Activated CD8-positive, alpha-beta memory T cell treated with anti-CD3 and anti-CD28 coated beads for 36 hours (primary cell): ENCODE data around the gene TNK2. TPM values are rescaled to one million over a fixed set of nuclear protein-coding genes. Genes with fewer than 3 reads are reported as not detected.
"Not testable (repeated sequence)": the region's sequence is repeated elsewhere in the genome, so short reads cannot be mapped to it uniquely, and the experiment has no call there.

Experiments used
- CTCF ChIA-PET: fragments of 350-600 bp; sonication (Branson Sonifier 250); formaldehyde crosslinking; loops from one replicate; lab custom pipeline; 2021; ENCODE audit warnings: antibody characterized with exemption; lab: Charles Lee
- POLR2A ChIA-PET: fragments of 350-600 bp; sonication (Branson Sonifier 250); formaldehyde crosslinking; loops from one replicate; lab custom pipeline; 2021; ENCODE audit warnings: antibody characterized with exemption; lab: Charles Lee
- total RNA-seq, 2 experiments: library from RNA; stranded (reverse); gene quantifications; one replicate each; pipeline ENCODE4 v1.2.3, GENCODE V29; 2021

Gene TNK2
- total RNA-seq, 2 experiments from 2014 or later = 62.7 to 64.3 TPM

DNA sequence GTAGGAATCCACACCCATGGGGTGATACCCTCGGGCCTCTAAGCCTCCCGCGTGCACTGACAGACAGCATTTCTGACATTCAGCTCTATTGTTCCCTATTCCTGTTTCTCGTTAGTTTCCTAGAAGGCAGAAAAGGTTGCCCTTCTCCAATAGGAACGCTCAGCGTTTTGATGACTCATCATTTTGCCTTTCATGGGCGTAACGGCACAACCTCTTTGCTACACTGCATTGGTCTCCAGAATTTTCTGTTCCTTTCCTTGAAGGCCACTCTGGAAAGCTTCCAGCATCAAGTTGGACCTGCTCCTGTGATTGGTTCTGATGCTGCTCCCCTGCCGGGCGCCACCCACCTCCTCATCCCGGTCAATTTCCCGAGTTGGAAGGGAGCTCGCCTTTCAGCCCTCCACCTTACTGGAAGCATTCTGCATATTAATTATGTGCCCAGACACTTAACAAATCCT, 13.0 kb upstream of the TNK2 start:
- ChIA-PET CTCF (interaction anchor here (1.3 to 1.9 kb wide), 3 partner anchors 27 to 71 kb away, joined by 4 to 5 read pairs (median 4); no protein-coding TSS in a partner anchor), POLR2A (interaction anchor here (0.7 kb wide), 1 partner anchor 8 kb away, joined by 3 read pairs; no protein-coding TSS in a partner anchor)

DNA sequence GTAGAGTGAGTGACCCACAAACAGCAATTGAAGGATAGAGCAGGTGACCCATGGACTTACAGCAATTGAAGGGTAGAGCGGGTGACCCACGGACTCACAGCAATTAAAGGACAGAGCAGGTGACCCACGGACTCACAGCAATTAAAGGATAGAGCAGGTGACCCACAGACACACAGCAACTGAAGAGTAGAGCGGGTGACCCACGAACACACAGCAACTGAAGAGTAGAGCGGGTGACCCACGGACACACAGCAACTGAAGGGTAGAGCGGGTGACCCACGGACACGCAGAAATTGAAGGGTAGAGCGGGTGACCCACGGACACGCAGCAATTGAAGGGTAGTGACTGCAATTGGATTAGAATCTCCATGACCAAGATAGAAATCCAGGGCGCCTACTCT, 9.8 kb upstream of the TNK2 start:
- ChIA-PET POLR2A (interaction anchor here (0.6 kb wide), 1 partner anchor 692 kb away, joined by 3 read pairs; no protein-coding TSS in a partner anchor), CTCF (interaction anchor here (2.0 kb wide), 1 partner anchor 56 kb away, joined by 4 read pairs; no protein-coding TSS in a partner anchor)

- ChIA-PET CTCF (interaction anchor here (2.0 to 6.7 kb wide), 2 partner anchors 23 to 55 kb away, joined by 4 to 74 read pairs; no protein-coding TSS in a partner anchor), POLR2A (no interaction called here)
Observed at GRCh38 chr3:195916991-195917390, 8.6 kb upstream of the TNK2 start.

GRCh38 chr3:195916291-195916690, 7.9 kb upstream of the TNK2 start:
- ChIA-PET CTCF (interaction anchor here (1.2 to 6.7 kb wide), 5 partner anchors 22 to 76 kb away, joined by 3 to 74 read pairs (median 12); no protein-coding TSS in a partner anchor), POLR2A (interaction anchor here (1.8 kb wide), 1 partner anchor 22 kb away, joined by 7 read pairs; no protein-coding TSS in a partner anchor)

DNA sequence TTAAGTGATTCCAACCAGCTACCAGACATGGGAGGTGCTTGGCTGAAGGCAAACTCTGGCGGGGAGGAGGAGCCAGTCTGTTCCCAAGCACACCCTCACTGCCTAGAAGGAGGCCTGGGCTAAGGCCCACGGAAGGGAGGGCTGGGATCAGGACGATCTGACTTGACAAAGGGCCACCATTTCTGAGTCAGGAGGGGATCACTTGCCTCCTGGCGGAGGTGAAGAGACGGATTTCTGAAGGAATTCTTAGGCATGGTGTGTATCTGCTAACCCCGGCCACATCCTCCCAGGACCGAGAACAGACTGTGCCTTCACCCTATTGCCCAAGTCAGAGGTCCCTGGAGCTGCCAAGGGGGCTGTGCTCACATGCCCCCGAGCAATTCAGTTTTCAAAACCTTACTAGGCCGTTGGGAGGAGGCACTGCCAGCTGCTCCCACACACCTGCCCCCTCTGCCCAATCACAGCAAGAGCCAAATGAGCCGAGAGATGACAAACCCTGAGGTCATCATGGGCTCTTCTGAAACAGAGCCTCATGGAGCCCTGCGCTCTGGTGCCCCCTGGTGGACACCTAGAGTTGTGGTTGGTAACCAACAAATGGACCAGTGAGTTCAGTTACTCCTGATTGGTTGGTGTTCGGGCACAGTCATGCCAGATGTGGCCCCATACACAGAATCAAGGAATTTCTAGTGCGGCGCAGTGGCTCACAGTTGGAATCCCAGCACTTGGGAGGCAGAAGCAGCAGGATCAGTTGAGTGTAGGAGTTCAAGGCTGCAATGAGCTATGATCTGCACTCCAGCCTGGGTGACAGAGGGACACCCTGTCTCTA, 6.5 kb upstream of the TNK2 start:
- CTCF ChIA-PET = interaction anchor here (0.6 to 6.7 kb wide), 16 partner anchors 9 to 179 kb away, joined by 3 to 74 read pairs (median 5); no protein-coding TSS in a partner anchor
- POLR2A ChIA-PET = interaction anchor here (1.8 kb wide), 1 partner anchor 21 kb away, joined by 7 read pairs; no protein-coding TSS in a partner anchor

- CTCF ChIA-PET = interaction anchor here (0.7 to 6.7 kb wide), 10 partner anchors 8 to 115 kb away, joined by 3 to 74 read pairs (median 7); no protein-coding TSS in a partner anchor
- POLR2A ChIA-PET = not testable (repeated sequence)
Observed at GRCh38 chr3:195914146-195914545, 5.8 kb upstream of the TNK2 start.

GRCh38 chr3:195913382-195913781, 5.0 kb upstream of the TNK2 start:
- CTCF ChIA-PET = interaction anchor here (0.7 to 6.7 kb wide), 6 partner anchors 19 to 64 kb away, joined by 3 to 74 read pairs (median 10); no protein-coding TSS in a partner anchor
- POLR2A ChIA-PET = interaction anchor here (0.5 to 0.6 kb wide), 2 partner anchors 8 to 372 kb away, joined by 3 to 15 read pairs; no protein-coding TSS in a partner anchor

DNA sequence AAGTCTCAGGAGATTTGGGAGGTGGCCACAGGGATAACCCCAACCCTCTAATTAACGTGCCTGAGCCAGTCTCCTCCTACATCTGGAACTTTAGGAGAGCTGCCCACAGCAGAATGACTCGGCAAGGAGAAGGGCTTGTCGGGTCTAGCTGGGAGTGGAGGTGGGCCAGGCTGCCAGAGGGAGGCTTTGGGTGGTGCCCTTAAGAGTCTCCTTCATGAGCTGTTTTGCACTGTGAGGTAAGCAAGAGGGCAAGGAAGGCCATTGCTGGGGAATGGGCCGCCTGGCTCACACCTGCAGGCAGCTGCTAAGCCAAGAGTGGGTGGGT, 3.6 kb upstream of the TNK2 start:
- ChIA-PET POLR2A (no interaction called here), CTCF (interaction anchor here (0.6 to 6.7 kb wide), 4 partner anchors 17 to 62 kb away, joined by 4 to 74 read pairs (median 6); no protein-coding TSS in a partner anchor)

DNA sequence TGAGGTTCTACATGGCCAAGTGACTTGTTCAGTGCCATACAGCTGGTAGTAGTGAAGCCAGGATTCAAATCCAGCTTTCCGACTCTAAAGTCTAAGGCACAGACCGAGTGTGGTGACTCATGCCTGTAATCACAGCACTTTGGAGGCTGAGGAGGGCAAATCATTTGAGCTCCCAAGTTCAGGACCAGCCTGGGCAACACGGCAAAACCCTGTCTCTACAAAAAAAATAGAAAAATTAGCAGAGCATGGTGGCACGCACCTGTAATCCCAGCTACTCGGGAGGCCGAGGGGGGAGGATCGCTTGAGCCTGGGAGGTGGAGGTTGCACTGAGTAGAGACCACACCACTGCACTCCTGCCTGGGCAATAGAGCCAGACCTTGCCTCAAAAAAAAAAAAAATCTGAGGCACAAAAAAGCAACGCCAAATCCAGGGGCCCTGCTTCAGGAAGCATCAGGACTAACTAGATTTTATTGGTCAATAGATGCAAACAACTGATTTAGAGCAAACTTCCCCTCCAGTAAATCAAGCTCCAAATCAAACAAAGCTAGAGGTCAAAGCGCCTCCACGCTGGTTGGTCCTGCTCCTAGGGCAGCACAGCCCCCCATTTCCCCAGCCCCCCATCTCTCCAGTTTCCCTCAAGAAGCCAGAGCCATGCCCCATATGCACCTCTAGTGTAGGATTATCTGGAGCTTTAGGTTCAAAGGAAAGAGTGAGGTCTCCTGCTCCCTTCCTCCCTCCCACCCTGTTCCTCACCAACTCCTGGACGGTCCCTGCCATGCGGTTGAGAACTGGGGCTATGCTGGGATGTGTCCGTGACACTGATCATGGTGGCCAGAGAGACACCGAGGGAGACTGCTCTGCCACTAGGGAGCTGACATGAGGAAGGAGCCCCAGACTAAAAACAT, 2.9 kb upstream of the TNK2 start:
- POLR2A ChIA-PET = no interaction called here
- CTCF ChIA-PET = interaction anchor here (0.6 to 6.7 kb wide), 4 partner anchors 17 to 61 kb away, joined by 4 to 74 read pairs (median 6); no protein-coding TSS in a partner anchor

DNA sequence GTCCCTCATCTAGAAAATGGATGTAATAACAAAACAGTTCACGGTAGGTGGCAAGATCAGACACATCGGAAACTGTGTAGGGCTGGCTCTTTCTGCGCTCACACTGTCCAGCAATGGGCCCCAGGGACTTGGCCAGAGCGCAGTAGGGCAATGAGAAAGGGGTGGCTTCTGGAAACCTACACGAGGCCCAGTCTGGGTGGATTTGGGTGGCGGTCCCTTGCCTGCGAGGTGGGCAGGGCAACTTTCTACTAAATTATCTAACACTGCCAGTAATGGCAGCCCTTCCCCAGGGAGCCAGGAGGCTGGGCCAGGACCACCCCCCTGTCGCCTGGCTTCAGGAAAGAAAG, 2.1 kb upstream of the TNK2 start:
- POLR2A ChIA-PET = no interaction called here
- CTCF ChIA-PET = interaction anchor here (4.0 to 6.7 kb wide), 2 partner anchors 16 to 60 kb away, joined by 17 to 74 read pairs; no protein-coding TSS in a partner anchor

DNA sequence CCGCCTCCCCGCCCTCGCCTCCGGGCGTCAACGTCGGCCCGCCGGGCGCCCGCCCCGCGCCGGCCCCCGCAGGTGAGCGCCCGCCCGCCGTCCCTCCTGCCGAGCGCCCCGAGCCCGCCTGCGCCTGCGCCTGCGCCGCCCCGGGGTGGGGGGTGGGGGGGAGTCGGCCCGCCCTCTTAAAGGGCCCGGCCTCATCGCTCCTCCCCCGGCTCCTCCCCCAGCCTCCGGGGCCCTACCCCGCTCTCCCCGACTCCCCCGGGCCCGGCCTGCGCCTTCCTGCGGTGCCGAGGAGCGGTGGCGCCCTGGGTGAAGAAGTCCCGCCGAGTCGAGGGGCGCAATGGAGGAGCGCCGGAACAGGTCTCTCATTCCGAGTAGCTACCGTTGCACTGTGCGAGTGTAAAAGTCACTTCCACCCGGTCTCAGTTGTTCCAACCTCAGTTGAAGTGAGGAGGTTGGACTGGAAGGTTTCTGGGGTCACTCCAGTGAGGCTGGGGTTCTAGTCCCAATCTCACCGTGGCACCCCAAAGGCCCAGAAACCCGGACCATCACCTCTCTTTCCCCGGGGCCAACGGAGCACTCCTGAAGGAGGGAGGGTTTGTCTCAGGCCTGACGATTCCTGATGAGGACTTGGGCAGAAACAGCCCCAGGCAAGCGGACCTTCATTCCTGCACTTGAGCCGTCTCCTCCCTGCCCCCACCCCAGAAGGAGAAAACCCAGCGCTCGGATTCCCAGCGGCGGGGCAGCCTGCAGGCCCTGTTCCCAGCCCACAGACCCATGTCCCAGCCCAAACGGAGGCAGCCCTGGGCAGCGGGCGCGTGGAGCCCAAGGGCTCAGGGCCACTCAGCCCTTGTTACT, 1.5 kb upstream of the TNK2 start:
- CTCF ChIA-PET = interaction anchor here (4.0 kb wide), 1 partner anchor 60 kb away, joined by 17 read pairs; no protein-coding TSS in a partner anchor
- POLR2A ChIA-PET = no interaction called here

DNA sequence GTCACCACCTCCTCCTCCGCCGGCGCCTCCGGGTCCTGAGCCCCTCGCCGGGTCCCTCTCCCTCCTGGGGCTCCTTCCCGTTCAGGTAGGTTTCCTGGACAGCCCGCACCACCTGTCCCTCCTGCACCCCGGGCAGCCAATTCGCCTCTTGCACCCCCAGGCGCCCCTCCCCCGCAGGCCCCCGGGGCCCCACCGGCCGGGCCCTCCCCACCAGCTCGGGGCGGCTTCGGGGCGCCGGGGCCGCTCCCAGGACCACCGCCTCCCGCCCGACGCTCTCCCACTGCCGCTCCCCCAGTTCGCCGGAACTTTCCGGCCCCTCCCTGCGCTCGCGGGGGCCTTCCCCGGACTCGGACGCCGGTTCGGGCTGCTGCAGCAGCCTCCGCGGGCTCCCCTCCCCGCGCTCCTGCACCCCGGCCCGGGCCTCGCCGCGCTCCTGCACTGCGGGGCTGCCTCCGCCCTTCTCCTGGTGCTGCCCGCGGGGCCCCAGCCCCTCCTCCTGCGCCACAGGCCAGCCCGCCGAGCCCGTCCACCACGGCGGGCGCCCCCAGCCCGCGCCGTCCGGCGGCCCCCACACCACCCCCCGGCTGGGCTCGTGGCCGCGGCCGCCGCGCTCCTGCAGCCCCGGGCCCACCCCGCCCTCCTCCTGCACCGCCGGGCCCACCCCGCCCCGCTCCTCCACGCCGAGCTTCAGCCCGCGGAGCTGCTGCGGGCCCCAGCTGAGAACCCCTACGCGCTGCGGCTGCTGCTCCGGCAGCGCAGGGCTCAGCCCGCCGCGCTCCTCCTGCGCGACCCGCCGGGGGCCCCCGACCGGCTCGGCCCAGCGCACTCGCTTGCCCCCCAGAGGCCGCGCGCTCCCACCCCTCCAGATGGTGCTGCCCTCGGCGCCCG, 587 bp upstream of the TNK2 start:
- ChIA-PET POLR2A (interaction anchor here (0.6 to 4.0 kb wide), 2 partner anchors 13 to 61 kb away, joined by 3 to 41 read pairs; no protein-coding TSS in a partner anchor), CTCF (interaction anchor here (1.6 to 4.0 kb wide), 4 partner anchors 14 to 160 kb away, joined by 3 to 49 read pairs (median 13); no protein-coding TSS in a partner anchor)

GRCh38 chr3:195907684-195907933, 742 bp downstream of the TNK2 start:
- ChIA-PET POLR2A (interaction anchor here (4.0 kb wide), 1 partner anchor 12 kb away, joined by 41 read pairs; no protein-coding TSS in a partner anchor), CTCF (interaction anchor here (1.0 to 4.0 kb wide), 8 partner anchors 9 to 159 kb away, joined by 3 to 49 read pairs (median 6); no protein-coding TSS in a partner anchor)

DNA sequence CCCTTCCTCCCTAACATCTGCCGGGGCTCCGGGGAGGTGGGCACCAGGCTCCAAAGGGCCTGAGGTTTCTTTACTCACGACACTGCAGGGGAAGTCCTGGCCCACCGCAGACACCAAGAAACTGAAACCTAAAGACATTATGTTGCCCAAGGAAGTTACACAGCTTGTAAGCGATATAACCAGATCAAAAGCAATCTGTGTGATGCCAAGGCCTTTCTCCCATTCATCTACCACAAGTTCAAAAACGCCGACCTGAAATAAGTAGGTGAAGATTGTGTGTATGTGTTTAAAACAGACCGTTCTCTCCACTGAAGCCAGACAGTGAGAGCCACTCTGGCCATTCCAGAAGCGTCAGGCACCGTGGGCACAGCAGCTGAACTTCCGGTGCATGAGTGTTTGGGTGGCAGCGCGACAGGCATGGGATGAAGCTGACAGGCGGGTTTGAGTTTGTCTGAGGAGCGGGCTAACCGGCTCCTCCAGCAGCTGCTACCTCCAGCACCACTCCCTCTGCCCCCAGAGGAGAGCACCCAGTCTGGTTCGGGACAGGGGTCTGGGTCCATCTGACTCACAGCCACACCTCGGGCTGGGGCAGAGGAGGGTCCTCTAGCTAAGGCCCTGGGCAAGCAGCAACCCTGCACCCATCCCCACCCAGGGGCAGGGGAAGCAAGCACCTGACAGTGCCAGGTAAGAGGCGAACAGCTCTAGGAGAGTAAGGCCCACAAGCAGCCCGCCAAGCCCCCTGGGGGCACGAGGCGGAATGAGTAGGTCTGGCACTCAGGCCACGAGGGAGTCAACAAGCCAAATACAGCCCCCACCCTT, 1.3 kb downstream of the TNK2 start:
- POLR2A ChIA-PET = interaction anchor here (4.0 kb wide), 1 partner anchor 11 kb away, joined by 41 read pairs; no protein-coding TSS in a partner anchor
- CTCF ChIA-PET = interaction anchor here (1.0 to 4.0 kb wide), 8 partner anchors 8 to 57 kb away, joined by 3 to 49 read pairs (median 6); no protein-coding TSS in a partner anchor
